BE2C (cell line): ENCODE data around the gene IL32.
"Not testable (repeated sequence)": the region's sequence is repeated elsewhere in the genome, so short reads cannot be mapped to it uniquely, and the experiment has no call there.

Source experiments
- DNase-seq: peaks from one replicate; pipeline ENCODE4 v3.0.0-alpha.2; 2020
- H3K27me3 ChIP-seq: fragments of 250-450 bp; sonication (Bioruptor Pico); 2 replicates; pipeline ENCODE4 v1.5.1; 2020; ENCODE audit warnings: mild to moderate bottlenecking
- H3K36me3 ChIP-seq: fragments of 250-450 bp; sonication (Bioruptor Pico); 2 replicates; pipeline ENCODE4 v1.5.1; 2020; ENCODE audit warnings: mild to moderate bottlenecking
- H3K4me1 ChIP-seq: fragments of 250-450 bp; sonication (Bioruptor Pico); 2 replicates; pipeline ENCODE4 v1.5.1; 2020
- H3K4me3 ChIP-seq: 2 replicates; pipeline ENCODE4 v1.5.1; 2011; ENCODE audit warnings: low read depth, low read length
- H3K9me3 ChIP-seq: fragments of 250-450 bp; sonication (Bioruptor Pico); 2 replicates; pipeline ENCODE4 v1.5.1; 2020
- TF ChIP-seq, protein P1 (sequence below): IDR thresholded peaks from 2 replicates; pipeline ENCODE4 v1.5.1; 2012; ENCODE audit warnings: mild to moderate bottlenecking, low read depth, low read length

IL32 gene

GRCh38 chr16:3073448-3073847, 8.0 kb downstream of the IL32 start:
- DNase-seq, result no peak
- H3K4me3 ChIP-seq, result no peak overlapping the region
- H3K36me3 ChIP-seq, result no peaks in the 10 kb centered on the region
- TF ChIP-seq, protein P1, sequence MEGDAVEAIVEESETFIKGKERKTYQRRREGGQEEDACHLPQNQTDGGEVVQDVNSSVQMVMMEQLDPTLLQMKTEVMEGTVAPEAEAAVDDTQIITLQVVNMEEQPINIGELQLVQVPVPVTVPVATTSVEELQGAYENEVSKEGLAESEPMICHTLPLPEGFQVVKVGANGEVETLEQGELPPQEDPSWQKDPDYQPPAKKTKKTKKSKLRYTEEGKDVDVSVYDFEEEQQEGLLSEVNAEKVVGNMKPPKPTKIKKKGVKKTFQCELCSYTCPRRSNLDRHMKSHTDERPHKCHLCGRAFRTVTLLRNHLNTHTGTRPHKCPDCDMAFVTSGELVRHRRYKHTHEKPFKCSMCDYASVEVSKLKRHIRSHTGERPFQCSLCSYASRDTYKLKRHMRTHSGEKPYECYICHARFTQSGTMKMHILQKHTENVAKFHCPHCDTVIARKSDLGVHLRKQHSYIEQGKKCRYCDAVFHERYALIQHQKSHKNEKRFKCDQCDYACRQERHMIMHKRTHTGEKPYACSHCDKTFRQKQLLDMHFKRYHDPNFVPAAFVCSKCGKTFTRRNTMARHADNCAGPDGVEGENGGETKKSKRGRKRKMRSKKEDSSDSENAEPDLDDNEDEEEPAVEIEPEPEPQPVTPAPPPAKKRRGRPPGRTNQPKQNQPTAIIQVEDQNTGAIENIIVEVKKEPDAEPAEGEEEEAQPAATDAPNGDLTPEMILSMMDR, result no peak
- no peaks in the 10 kb centered on the region for H3K4me1 ChIP-seq
- peaks cover 23% of the 10 kb centered on the region for H3K27me3 ChIP-seq
- no peaks in the 10 kb centered on the region for H3K9me3 ChIP-seq

DNA sequence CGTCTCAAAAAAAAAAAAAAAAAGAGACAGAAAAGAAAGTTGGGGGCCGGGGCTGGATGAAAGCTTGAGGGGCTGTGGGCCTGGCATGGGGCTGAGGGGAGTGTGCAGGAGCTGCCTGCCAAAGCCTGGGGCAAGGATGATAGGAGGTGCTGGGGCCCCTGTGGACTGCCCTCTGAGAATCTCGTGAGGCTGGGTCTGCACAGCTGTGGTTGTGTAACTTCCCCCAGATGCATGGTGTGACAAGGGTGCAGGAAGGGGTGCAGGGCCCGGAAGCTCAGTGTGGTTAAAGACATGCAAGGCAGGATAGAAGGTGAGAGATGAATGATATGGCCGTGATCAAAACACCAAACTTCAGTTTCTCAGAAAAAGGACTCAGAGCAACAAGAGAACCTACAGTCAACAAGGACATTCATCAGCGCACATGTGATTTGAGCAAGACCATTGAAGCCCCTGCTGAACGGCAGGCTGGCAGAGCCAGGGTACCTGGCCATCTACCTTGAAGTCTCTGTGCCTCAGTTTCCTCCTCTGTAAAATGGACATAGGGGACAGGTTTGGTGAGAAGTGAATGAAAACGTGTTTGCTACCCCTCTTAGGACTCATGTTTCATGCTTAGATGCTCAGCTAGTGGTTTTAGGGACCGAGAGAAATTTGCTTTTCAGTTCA, 9.6 kb downstream of the IL32 start:
- H3K4me3 ChIP-seq, result no peak overlapping the region
- DNase-seq, result no peak
- no peaks in the 10 kb centered on the region for H3K9me3 ChIP-seq
- TF ChIP-seq, protein P1, result no peak
- H3K36me3 ChIP-seq, result no peaks in the 10 kb centered on the region
- H3K27me3 ChIP-seq, result peaks cover 35% of the 10 kb centered on the region
- H3K4me1 ChIP-seq, result no peaks in the 10 kb centered on the region

DNA sequence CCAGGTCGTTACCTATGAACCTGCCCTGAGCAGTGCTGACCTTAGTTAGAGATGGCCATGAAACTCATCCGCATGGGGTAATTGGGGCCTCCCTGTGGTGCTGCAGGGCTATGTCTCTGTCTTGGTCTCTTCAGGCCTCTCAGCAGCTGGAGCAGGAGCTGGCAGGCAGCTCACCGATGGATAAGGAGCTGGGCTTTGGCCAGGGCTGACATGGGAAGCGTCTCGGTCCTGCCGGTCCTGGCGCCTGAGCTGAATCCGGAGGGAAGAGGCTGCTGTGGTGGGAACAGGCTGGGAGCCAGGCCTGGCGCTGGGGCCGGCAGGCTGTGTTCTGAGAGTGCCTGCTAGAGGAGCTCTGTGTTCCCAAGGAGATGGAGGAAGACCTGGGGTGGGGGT, 10.1 kb downstream of the IL32 start:
- peaks cover 41% of the 10 kb centered on the region for H3K27me3 ChIP-seq
- TF ChIP-seq, protein P1, result no peak
- H3K9me3 ChIP-seq, result no peaks in the 10 kb centered on the region
- H3K4me1 ChIP-seq, result no peaks in the 10 kb centered on the region
- no peak overlapping the region for H3K4me3 ChIP-seq
- DNase-seq, result no peak
- H3K36me3 ChIP-seq, result no peaks in the 10 kb centered on the region

DNA sequence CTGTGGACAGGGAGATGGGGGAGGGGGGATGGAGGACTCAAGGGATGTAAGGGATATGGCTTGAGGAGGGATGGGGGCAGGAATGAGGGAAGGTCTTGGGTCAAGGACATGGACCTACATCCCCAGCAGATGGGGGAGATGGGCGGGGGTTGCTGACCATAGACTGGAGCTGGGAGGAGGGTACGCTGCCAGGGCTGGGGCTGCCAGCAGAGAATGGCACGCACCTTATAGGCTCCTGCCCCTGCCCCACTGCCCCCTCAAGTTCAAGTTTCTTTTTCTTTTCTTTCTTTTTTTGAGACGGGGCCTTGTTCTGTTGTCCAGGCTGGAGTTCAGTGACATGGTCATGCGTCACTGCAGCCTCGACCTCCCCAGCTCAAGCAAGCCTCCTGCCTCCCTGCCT, 10.5 kb downstream of the IL32 start:
- not testable (repeated sequence) for H3K9me3 ChIP-seq, H3K4me1 ChIP-seq, DNase-seq, H3K4me3 ChIP-seq, H3K36me3 ChIP-seq
- H3K27me3 ChIP-seq, result peaks cover 45% of the 10 kb centered on the region

- Histone ChIP-seq H3K4me3 (no peak overlapping the region), H3K4me1 (no peaks in the 10 kb centered on the region), H3K27me3 (peaks cover 50% of the 10 kb centered on the region), H3K9me3 (no peaks in the 10 kb centered on the region), H3K36me3 (no peaks in the 10 kb centered on the region)
- DNase-seq, result no peak
- TF ChIP-seq, protein P1, result no peak
Measured at GRCh38 chr16:3076577-3076976, 11.1 kb downstream of the IL32 start.

- Histone ChIP-seq H3K4me1 (no peaks in the 10 kb centered on the region), H3K9me3 (no peaks in the 10 kb centered on the region), H3K27me3 (peaks cover 49% of the 10 kb centered on the region), H3K36me3 (no peaks in the 10 kb centered on the region), H3K4me3 (no peak overlapping the region)
- TF ChIP-seq, protein P1, result no peak
- DNase-seq, result no peak
Measured at GRCh38 chr16:3080024-3080423, 14.6 kb downstream of the IL32 start.

- H3K9me3 ChIP-seq, H3K4me1 ChIP-seq, H3K4me3 ChIP-seq, DNase-seq, H3K36me3 ChIP-seq: not testable (repeated sequence)
- H3K27me3 ChIP-seq, result peaks cover 38% of the 10 kb centered on the region
Measured at GRCh38 chr16:3081957-3082356, 16.5 kb downstream of the IL32 start.

GRCh38 chr16:3083408-3083807, 18.0 kb downstream of the IL32 start:
- H3K4me3 ChIP-seq, DNase-seq, H3K9me3 ChIP-seq, H3K4me1 ChIP-seq, H3K36me3 ChIP-seq: not testable (repeated sequence)
- H3K27me3 ChIP-seq, result peaks cover 30% of the 10 kb centered on the region
